PC-3 (cell line): ENCODE results near the gene FPR1. TPM values are rescaled to one million over a fixed set of nuclear protein-coding genes. Genes with fewer than 3 reads are reported as not detected.

Experiments used
- ATAC-seq: fragments of 200-7000 bp; cut with Tn5 transposase; 2 replicates; pipeline ENCODE4 v1.9.1; 2020; ENCODE audit warnings: mild to moderate bottlenecking, moderate library complexity
- BruUV-seq: library from RNA; stranded (reverse); fragments of 400-500 nt; replicated peaks from 2 replicates; lab custom pipeline; 2021; lab: Mats Ljungman, UMichigan
- CTCF ChIA-PET: fragments of 300-600 bp; sonication (Branson Sonifier 250); formaldehyde crosslinking; loops from one replicate; lab custom pipeline; 2022; ENCODE audit warnings: antibody characterized with exemption; lab: Charles Lee
- POLR2A ChIA-PET: fragments of 300-600 bp; sonication (Branson Sonifier 250); formaldehyde crosslinking; loops from one replicate; lab custom pipeline; 2022; ENCODE audit warnings: antibody characterized with exemption; ENCODE audit not compliant: unreplicated experiment; lab: Charles Lee
- DNase-seq: peaks from one replicate; pipeline ENCODE4 v3.0.0-alpha.2; 2015
- H2AFZ ChIP-seq: fragments of 300-600 bp; sonication (generic); 2 replicates; pipeline ENCODE4 v1.6.0; 2016; ENCODE audit warnings: antibody characterized with exemption, low read length
- H3F3A ChIP-seq: fragments of 300-600 bp; sonication (generic); one replicate; pipeline ENCODE4 v1.6.0; 2017; ENCODE audit warnings: antibody characterized with exemption, low read length, control low read depth, mild to moderate bottlenecking; ENCODE audit not compliant: unreplicated experiment
- H3K27ac ChIP-seq: fragments of 300-600 bp; sonication (generic); 2 replicates; pipeline ENCODE4 v1.5.1; 2016; ENCODE audit warnings: mild to moderate bottlenecking, low read length
- H3K27me3 ChIP-seq: fragments of 300-600 bp; sonication (generic); 2 replicates; pipeline ENCODE4 v1.6.1; 2016; ENCODE audit warnings: low read length, mixed read lengths
- H3K36me3 ChIP-seq: fragments of 300-600 bp; sonication (generic); 2 replicates; pipeline ENCODE4 v1.6.1; 2016; ENCODE audit warnings: low read depth, mixed run types, low read length, mixed read lengths
- H3K4me1 ChIP-seq: fragments of 300-600 bp; sonication (generic); 2 replicates; pipeline ENCODE4 v1.5.1; 2016; ENCODE audit warnings: low read length; ENCODE audit not compliant: insufficient read depth
- H3K4me2 ChIP-seq: fragments of 300-600 bp; sonication (generic); 2 replicates; pipeline ENCODE4 v1.6.0; 2016; ENCODE audit warnings: low read length
- H3K4me3 ChIP-seq: fragments of 300-600 bp; sonication (generic); 2 replicates; pipeline ENCODE4 v1.5.1; 2016; ENCODE audit warnings: mild to moderate bottlenecking, low read length, mixed read lengths
- H3K79me2 ChIP-seq: fragments of 300-600 bp; sonication (generic); 2 replicates; pipeline ENCODE4 v1.6.1; 2017; ENCODE audit warnings: low read length, mixed read lengths
- H3K9ac ChIP-seq: fragments of 300-600 bp; sonication (generic); 2 replicates; pipeline ENCODE4 v1.6.0; 2016; ENCODE audit warnings: mild to moderate bottlenecking, low read length
- H3K9me2 ChIP-seq: fragments of 300-600 bp; sonication (generic); replicated peaks from 2 replicates; pipeline ENCODE4 v1.6.1; 2016; ENCODE audit warnings: mixed run types, low read length, mixed read lengths
- H3K9me3 ChIP-seq: fragments of 300-600 bp; sonication (generic); 2 replicates; pipeline ENCODE4 v1.6.1; 2016; ENCODE audit warnings: low read length, mixed read lengths
- H4K20me1 ChIP-seq: fragments of 300-600 bp; sonication (generic); 2 replicates; pipeline ENCODE4 v1.6.1; 2016; ENCODE audit warnings: low read length, mixed read lengths
- CTCF ChIP-seq: fragments of 300-600 bp; sonication (generic); conservative IDR thresholded peaks from 2 replicates; pipeline ENCODE4 v1.5.1; 2017; ENCODE audit warnings: antibody characterized with exemption, low read depth, mild to moderate bottlenecking, low read length
- EZH2 ChIP-seq: fragments of 300-600 bp; sonication (generic); IDR thresholded peaks from one replicate; pipeline ENCODE4 v1.6.1; 2017; ENCODE audit warnings: antibody characterized with exemption, mild to moderate bottlenecking, low read length; ENCODE audit not compliant: unreplicated experiment
- EZH2phosphoT487 ChIP-seq: fragments of 300-600 bp; sonication (generic); IDR thresholded peaks from 2 replicates; pipeline ENCODE4 v1.6.1; 2018; ENCODE audit warnings: mild to moderate bottlenecking, antibody characterized with exemption, low read length, borderline replicate concordance
- intact Hi-C: fragments of 100-400 bp; cut with micrococcal nuclease; formaldehyde crosslinking; loops from 2 replicates; pipeline ENCODE4 v1.9.0; 2023
- total RNA-seq: library from RNA; depleted of rRNA; stranded (reverse); fragments of >200 nt; gene quantifications from 2 replicates; pipeline ENCODE4 v1.2.3, GENCODE V29; 2014

The FPR1 gene
- total RNA-seq, 1 experiment from 2014 or later, result 0.55 TPM

DNA sequence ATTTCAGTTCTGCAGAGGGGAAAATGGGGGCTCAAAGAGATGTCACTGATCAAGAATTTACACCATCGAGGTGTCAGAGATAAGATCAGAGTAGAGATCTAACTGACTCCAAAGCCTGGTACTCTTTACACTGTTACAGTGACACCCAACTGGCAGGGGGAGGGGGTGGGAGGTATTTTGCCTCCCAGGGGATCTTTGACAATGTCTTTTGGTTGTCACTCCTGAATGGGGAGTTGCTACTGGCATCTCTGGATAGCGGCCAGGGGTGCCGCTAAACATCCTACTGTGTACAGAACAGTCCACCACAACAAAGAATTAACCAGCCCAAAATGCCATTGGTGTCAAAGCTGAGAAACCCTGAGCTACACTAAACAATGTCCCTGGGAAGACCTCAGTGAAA lies 46.4 kb upstream of the FPR1 start:
- H3K36me3 ChIP-seq, result no peaks in the 10 kb centered on the region
- H3K4me3 ChIP-seq, result no peak overlapping the region
- no peaks in the 10 kb centered on the region for H3K9me3 ChIP-seq
- no peaks in the 10 kb centered on the region for H4K20me1 ChIP-seq
- no peak overlapping the region for H2AFZ ChIP-seq
- no peaks in the 10 kb centered on the region for H3K27me3 ChIP-seq
- H3K4me2 ChIP-seq, result no peak overlapping the region
- intact Hi-C loops, result no loop called here
- H3K79me2 ChIP-seq, result no peaks in the 10 kb centered on the region
- ChIA-PET POLR2A (no interaction called here), CTCF (no interaction called here)
- peaks cover 15% of the 10 kb centered on the region for H3K4me1 ChIP-seq
- ATAC-seq (no peak), DNase-seq (no peak)
- no peak for TF ChIP-seq CTCF
- TF ChIP-seq EZH2phosphoT487, result no peak
- no peak for TF ChIP-seq EZH2
- no peak overlapping the region for H3K9ac ChIP-seq
- BruUV-seq, result no TSS peak
- H3K9me2 ChIP-seq, result no peaks in the 10 kb centered on the region
- H3K27ac ChIP-seq, result no peak overlapping the region
- H3F3A ChIP-seq, result no peaks in the 10 kb centered on the region

GRCh38 chr19:51797480-51797879 lies 45.8 kb upstream of the FPR1 start:
- Histone ChIP-seq H3K9me3 (no peaks in the 10 kb centered on the region), H3K4me3 (no peak overlapping the region), H3K27ac (no peak overlapping the region), H3K4me2 (no peak overlapping the region), H3K4me1 (peaks cover 15% of the 10 kb centered on the region), H3K79me2 (no peaks in the 10 kb centered on the region), H3F3A (no peaks in the 10 kb centered on the region), H4K20me1 (no peaks in the 10 kb centered on the region), H2AFZ (no peak overlapping the region), H3K9me2 (no peaks in the 10 kb centered on the region), H3K27me3 (no peaks in the 10 kb centered on the region), H3K9ac (no peak overlapping the region), H3K36me3 (no peaks in the 10 kb centered on the region)
- TF ChIP-seq EZH2 (no peak), EZH2phosphoT487 (no peak), CTCF (no peak)
- no TSS peak for BruUV-seq
- ATAC-seq (no peak), DNase-seq (no peak)
- intact Hi-C loops, result no loop called here
- POLR2A ChIA-PET, result no interaction called here
- CTCF ChIA-PET, result no interaction called here

GRCh38 chr19:51796195-51796679 lies 44.6 kb upstream of the FPR1 start:
- POLR2A ChIA-PET, result interaction anchor here (0.6 kb wide), 1 partner anchor 86 kb away, joined by 3 read pairs; no protein-coding TSS in a partner anchor
- no peak for DNase-seq
- BruUV-seq, result no TSS peak
- peaks cover 15% of the 10 kb centered on the region for H3K4me1 ChIP-seq
- H3K36me3 ChIP-seq, result no peaks in the 10 kb centered on the region
- CTCF ChIA-PET, result no interaction called here
- no peaks in the 10 kb centered on the region for H3K9me2 ChIP-seq
- H3K9ac ChIP-seq, result no peak overlapping the region
- H2AFZ ChIP-seq, result no peak overlapping the region
- ATAC-seq, result no peak
- no peaks in the 10 kb centered on the region for H3K79me2 ChIP-seq
- H3K4me3 ChIP-seq, result no peak overlapping the region
- TF ChIP-seq CTCF, result no peak
- intact Hi-C loops, result no loop called here
- no peaks in the 10 kb centered on the region for H3K9me3 ChIP-seq
- H3F3A ChIP-seq, result no peaks in the 10 kb centered on the region
- H3K27me3 ChIP-seq, result no peaks in the 10 kb centered on the region
- no peaks in the 10 kb centered on the region for H4K20me1 ChIP-seq
- H3K27ac ChIP-seq, result no peak overlapping the region
- H3K4me2 ChIP-seq, result no peak overlapping the region
